ENCODE measurements around the gene FGD4. TPM values are rescaled to one million over a fixed set of nuclear protein-coding genes. Genes with fewer than 3 reads are reported as not detected.
A peak's percentile ranks its signal among the peaks of the same experiment; 100 is the strongest.
"Not testable (repeated sequence)": the region's sequence is repeated elsewhere in the genome, so short reads cannot be mapped to it uniquely, and the experiment has no call there.

Gene FGD4
- total RNA-seq, 1 experiment from 2014 or later: 39.7 TPM

DNA sequence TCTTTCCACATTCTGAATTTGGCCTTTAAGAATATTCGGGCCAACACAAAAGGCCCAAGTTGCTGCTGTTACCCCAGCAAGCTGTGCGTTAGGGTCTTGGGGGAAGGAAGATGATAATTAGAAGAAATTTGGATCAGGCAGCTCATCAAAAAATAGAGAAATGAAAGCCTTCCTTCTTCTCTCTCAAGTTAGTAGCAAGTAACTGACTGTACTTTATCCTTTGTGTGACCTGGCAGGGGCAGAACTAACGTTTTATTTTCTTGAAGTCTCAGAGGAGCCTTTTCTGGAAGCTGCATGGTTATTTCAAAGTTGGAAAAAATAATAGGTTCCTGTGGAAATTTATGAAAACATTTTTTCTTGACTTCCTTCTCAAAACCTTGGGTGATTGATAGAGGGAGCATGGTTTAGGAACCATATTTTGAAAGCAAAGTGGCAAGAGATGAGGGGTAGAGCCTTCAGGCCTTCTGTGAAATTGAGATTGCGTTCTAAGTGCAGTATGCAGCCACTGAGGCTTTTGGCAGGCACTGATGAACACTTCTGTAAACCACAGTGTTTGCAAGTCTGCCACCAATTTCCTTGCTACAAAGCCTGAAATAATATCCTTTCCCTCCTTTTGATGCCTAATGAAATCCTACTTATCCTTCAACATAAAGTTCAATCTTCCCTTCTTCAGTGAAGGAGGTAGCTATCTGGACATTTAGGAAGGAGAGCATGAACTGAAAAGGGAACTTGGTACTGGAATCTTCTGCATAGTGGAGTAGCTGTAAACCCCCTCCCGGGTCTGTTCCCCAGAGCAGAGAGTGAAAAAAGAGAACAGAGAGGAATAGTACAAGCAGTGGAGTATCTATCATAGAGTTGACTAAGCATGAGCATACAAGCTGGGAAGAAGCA is 123.2 kb downstream of the FGD4 start (continued):
- TF ChIP-seq, protein P1, sequence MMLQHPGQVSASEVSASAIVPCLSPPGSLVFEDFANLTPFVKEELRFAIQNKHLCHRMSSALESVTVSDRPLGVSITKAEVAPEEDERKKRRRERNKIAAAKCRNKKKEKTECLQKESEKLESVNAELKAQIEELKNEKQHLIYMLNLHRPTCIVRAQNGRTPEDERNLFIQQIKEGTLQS (CRISPR knock-in tag; conservative IDR thresholded peaks at IDR 0.05): no peak
- no peak for TF ChIP-seq ZNF219 (CRISPR knock-in tag; IDR thresholded peaks at IDR 0.05; ENCODE audit: borderline replicate concordance)
- no peak for TF ChIP-seq SMAD3 (CRISPR knock-in tag; IDR thresholded peaks at IDR 0.05; ENCODE audit: borderline replicate concordance)
- TF ChIP-seq FOXK1 (CRISPR knock-in tag; IDR thresholded peaks at IDR 0.05): no peak
- no peak for TF ChIP-seq TEAD1 (CRISPR knock-in tag; IDR thresholded peaks at IDR 0.05)
- TF ChIP-seq ZNF416 (CRISPR knock-in tag; IDR thresholded peaks at IDR 0.05): no peak
- TF ChIP-seq ELF4 (CRISPR knock-in tag; IDR thresholded peaks at IDR 0.05; ENCODE audit: low read depth): no peak

DNA sequence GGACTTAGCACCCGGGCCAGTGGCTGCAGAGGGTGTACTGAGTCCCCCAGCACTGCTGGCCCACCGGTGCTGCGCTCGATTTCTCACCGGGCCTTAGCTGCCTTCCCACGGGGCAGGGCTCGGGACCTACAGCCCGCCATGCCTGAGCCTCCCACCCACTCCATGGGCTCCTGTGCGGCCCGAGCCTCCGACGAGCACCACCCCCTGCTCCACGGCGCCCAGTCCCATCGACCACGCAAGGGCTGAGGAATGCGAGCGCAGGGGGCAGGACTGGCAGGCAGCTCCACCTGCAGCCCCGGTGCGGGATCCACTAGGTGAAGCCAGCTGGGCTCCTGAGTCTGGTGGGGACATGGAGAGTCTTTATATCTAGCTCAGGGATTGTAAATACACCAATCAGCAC is 126.4 kb downstream of the FGD4 start:
- POLR2A ChIA-PET; H3K27me3 Mint-ChIP-seq (ENCODE audit: low read depth); CTCF ChIA-PET; H3K36me3 Mint-ChIP-seq; DNase-seq (ENCODE audit: low spot score); H3K4me3 Mint-ChIP-seq; ATAC-seq; H3K9me3 Mint-ChIP-seq: not testable (repeated sequence)
- Mint-ChIP-seq H3K27ac (peak overlapping the region; percentile 57; the same call in 1 of the 2 replicates), H3K4me1 (peaks cover 36% of the 10 kb centered on the region)

DNA sequence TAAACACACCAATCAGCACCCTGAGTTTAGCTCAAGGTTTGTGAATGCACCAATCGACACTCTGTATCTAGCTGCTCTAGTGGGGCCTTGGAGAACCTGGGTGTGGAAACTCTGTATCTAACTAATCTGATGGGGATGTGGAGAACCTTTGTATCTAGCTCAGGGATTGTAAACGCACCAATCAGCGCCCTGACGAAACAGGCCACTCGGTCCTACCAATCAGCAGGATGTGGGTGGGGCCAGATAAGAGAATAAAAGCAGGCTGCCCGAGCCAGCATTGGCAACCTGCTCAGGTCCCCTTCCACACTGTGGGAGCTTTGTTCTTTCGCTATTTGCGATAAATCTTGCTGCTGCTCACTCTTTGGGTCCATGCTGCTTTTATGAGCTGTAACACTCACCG is 127.0 kb downstream of the FGD4 start:
- H3K4me3 Mint-ChIP-seq; H3K27me3 Mint-ChIP-seq (ENCODE audit: low read depth); POLR2A ChIA-PET; ATAC-seq; CTCF ChIA-PET; H3K36me3 Mint-ChIP-seq; H3K9me3 Mint-ChIP-seq; DNase-seq (ENCODE audit: low spot score): not testable (repeated sequence)
- TF ChIP-seq NFYB (CRISPR knock-in tag; conservative IDR thresholded peaks at IDR 0.05; ENCODE audit: low read depth): peak; percentile 67
- H3K27ac Mint-ChIP-seq: peak overlapping the region; percentile 57
- H3K4me1 Mint-ChIP-seq: peaks cover 32% of the 10 kb centered on the region

DNA sequence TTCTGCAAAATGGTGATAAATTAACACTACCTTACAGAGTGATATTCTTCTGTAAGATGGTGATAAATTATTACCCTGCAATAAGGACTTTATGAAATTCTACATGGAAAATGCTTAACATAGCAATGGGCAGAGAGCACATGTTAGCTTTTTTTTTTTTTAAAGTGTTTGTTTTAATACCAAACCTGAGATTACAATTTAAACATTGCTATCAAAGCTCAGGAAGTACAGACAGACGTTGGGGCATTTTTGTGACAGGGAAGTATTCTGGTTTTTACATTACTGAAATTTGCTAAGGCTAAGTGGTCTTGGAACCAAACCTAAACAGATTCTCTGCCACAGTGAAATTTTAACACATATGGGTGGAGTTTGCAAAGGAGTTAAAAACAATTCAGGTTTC is 133.1 kb downstream of the FGD4 start:
- ChIA-PET CTCF (no interaction called here), POLR2A (no interaction called here)
- no peaks in the 10 kb centered on the region for H3K27me3 Mint-ChIP-seq (ENCODE audit: low read depth)
- DNase-seq (ENCODE audit: low spot score): no peak
- H3K27ac Mint-ChIP-seq: no peak overlapping the region
- H3K4me1 Mint-ChIP-seq: peaks cover 49% of the 10 kb centered on the region
- H3K4me3 Mint-ChIP-seq: no peak overlapping the region
- no peaks in the 10 kb centered on the region for H3K36me3 Mint-ChIP-seq
- no peak for ATAC-seq
- no peaks in the 10 kb centered on the region for H3K9me3 Mint-ChIP-seq
- no peak for TF ChIP-seq RORB (CRISPR knock-in tag; IDR thresholded peaks at IDR 0.05)
- TF ChIP-seq EMX1 (CRISPR knock-in tag; IDR thresholded peaks at IDR 0.05): no peak
- TF ChIP-seq, protein P2, sequence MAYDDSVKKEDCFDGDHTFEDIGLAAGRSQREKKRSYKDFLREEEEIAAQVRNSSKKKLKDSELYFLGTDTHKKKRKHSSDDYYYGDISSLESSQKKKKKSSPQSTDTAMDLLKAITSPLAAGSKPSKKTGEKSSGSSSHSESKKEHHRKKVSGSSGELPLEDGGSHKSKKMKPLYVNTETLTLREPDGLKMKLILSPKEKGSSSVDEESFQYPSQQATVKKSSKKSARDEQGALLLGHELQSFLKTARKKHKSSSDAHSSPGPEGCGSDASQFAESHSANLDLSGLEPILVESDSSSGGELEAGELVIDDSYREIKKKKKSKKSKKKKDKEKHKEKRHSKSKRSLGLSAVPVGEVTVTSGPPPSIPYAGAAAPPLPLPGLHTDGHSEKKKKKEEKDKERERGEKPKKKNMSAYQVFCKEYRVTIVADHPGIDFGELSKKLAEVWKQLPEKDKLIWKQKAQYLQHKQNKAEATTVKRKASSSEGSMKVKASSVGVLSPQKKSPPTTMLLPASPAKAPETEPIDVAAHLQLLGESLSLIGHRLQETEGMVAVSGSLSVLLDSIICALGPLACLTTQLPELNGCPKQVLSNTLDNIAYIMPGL (CRISPR knock-in tag; IDR thresholded peaks at IDR 0.05): no peak
- no peak for TF ChIP-seq JUN (CRISPR knock-in tag; IDR thresholded peaks at IDR 0.05)
- no peak for TF ChIP-seq MXD4 (CRISPR knock-in tag; IDR thresholded peaks at IDR 0.05; ENCODE audit: borderline replicate concordance)
- TF ChIP-seq, protein P3, sequence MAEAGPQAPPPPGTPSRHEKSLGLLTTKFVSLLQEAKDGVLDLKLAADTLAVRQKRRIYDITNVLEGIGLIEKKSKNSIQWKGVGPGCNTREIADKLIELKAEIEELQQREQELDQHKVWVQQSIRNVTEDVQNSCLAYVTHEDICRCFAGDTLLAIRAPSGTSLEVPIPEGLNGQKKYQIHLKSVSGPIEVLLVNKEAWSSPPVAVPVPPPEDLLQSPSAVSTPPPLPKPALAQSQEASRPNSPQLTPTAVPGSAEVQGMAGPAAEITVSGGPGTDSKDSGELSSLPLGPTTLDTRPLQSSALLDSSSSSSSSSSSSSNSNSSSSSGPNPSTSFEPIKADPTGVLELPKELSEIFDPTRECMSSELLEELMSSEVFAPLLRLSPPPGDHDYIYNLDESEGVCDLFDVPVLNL (CRISPR knock-in tag; IDR thresholded peaks at IDR 0.05; ENCODE audit: borderline replicate concordance, low read depth): no peak
- no peak for TF ChIP-seq TCF7 (CRISPR knock-in tag; IDR thresholded peaks at IDR 0.05; ENCODE audit: low read depth)
- no peak for TF ChIP-seq IRF2 (CRISPR knock-in tag; IDR thresholded peaks at IDR 0.05; ENCODE audit: borderline replicate concordance, low read depth)
- TF ChIP-seq, protein P4, sequence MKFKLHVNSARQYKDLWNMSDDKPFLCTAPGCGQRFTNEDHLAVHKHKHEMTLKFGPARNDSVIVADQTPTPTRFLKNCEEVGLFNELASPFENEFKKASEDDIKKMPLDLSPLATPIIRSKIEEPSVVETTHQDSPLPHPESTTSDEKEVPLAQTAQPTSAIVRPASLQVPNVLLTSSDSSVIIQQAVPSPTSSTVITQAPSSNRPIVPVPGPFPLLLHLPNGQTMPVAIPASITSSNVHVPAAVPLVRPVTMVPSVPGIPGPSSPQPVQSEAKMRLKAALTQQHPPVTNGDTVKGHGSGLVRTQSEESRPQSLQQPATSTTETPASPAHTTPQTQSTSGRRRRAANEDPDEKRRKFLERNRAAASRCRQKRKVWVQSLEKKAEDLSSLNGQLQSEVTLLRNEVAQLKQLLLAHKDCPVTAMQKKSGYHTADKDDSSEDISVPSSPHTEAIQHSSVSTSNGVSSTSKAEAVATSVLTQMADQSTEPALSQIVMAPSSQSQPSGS (CRISPR knock-in tag; IDR thresholded peaks at IDR 0.05; ENCODE audit: borderline replicate concordance, low read depth): no peak
- TF ChIP-seq, protein P5, sequence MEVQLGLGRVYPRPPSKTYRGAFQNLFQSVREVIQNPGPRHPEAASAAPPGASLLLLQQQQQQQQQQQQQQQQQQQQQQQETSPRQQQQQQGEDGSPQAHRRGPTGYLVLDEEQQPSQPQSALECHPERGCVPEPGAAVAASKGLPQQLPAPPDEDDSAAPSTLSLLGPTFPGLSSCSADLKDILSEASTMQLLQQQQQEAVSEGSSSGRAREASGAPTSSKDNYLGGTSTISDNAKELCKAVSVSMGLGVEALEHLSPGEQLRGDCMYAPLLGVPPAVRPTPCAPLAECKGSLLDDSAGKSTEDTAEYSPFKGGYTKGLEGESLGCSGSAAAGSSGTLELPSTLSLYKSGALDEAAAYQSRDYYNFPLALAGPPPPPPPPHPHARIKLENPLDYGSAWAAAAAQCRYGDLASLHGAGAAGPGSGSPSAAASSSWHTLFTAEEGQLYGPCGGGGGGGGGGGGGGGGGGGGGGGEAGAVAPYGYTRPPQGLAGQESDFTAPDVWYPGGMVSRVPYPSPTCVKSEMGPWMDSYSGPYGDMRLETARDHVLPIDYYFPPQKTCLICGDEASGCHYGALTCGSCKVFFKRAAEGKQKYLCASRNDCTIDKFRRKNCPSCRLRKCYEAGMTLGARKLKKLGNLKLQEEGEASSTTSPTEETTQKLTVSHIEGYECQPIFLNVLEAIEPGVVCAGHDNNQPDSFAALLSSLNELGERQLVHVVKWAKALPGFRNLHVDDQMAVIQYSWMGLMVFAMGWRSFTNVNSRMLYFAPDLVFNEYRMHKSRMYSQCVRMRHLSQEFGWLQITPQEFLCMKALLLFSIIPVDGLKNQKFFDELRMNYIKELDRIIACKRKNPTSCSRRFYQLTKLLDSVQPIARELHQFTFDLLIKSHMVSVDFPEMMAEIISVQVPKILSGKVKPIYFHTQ (CRISPR knock-in tag; IDR thresholded peaks at IDR 0.05): no peak

Measured in WTC11 (cell line).